Testis (tissue), 3 donors: ENCODE measurements around the gene THEMIS2. TPM values are rescaled to one million over a fixed set of nuclear protein-coding genes. Genes with fewer than 3 reads are reported as not detected.
A peak's percentile ranks its signal among the peaks of the same experiment; 100 is the strongest.

Experiments
- DNase-seq: peaks from one replicate; pipeline ENCODE4 v3.0.0-alpha.2; 2019
- H3K27ac ChIP-seq, 2 donors: fragments of 200-600 bp; sonication (generic); one replicate each; pipeline ENCODE4 v1.5.1; 2019
- H3K27me3 ChIP-seq: fragments of 200-600 bp; sonication (generic); one replicate; pipeline ENCODE4 v1.5.1; 2019
- H3K36me3 ChIP-seq: fragments of 200-600 bp; sonication (generic); one replicate; pipeline ENCODE4 v1.5.1; 2017; ENCODE audit warnings: low read depth; ENCODE audit errors: missing control alignments
- H3K4me1 ChIP-seq: fragments of 200-600 bp; sonication (generic); one replicate; pipeline ENCODE4 v1.5.1; 2019
- H3K4me3 ChIP-seq, 2 donors: fragments of 200-600 bp; sonication (generic); one replicate each; pipeline ENCODE4 v1.5.1; 2017 to 2019
- H3K9me3 ChIP-seq: fragments of 200-600 bp; sonication (generic); one replicate; pipeline ENCODE4 v1.5.1; 2017
- CTCF ChIP-seq, 3 experiments: fragments of 450-650 bp in 2 of 3; fragments of 200-600 bp in 1 of 3; sonication (generic) in 1 of 3; IDR thresholded peaks; one replicate each; pipeline ENCODE4 v1.5.1; 2016 to 2019; ENCODE audit warnings: antibody characterized with exemption in 3 of 3, mild to moderate bottlenecking in 2 of 3, moderate library complexity in 1 of 3
- POLR2A ChIP-seq: fragments of 450-650 bp; IDR thresholded peaks from one replicate; pipeline ENCODE4 v1.6.1; 2017; ENCODE audit warnings: antibody characterized with exemption, mild to moderate bottlenecking, moderate library complexity
- WGBS, 2 donors: methylation state at CpG; one replicate each; pipeline ENCODE4 v1.1.5; 2018; 5-methylcytosine and 5-hydroxymethylcytosine counted together
- intact Hi-C: fragments of 100-400 bp; cut with DNase I; formaldehyde crosslinking; loops from one replicate; pipeline ENCODE4 v1.15.1; 2023; ENCODE audit warnings: low total_unique reads
- polyA plus RNA-seq: library from polyadenylated mRNA; stranded (reverse); fragments of 350-450 nt; fragmentation: Illumina TruSeq; extraction: RNeasy Lipid Tissue Mini Kit (QIAGEN cat#74804); gene quantifications from one replicate; pipeline ENCODE4 v1.2.3, GENCODE V29; 2014; ENCODE audit warnings: low read depth, low replicate concordance; ENCODE audit not compliant: insufficient read depth
- total RNA-seq, 2 donors: library from RNA; depleted of rRNA; stranded (reverse); fragments of >200 nt; gene quantifications; one replicate each; pipeline ENCODE4 v1.2.3, GENCODE V29; 2016

THEMIS2 gene
- total and polyA plus RNA-seq, 3 donors from 2014 or later: 56.9 to 132 (median 103) TPM

DNA sequence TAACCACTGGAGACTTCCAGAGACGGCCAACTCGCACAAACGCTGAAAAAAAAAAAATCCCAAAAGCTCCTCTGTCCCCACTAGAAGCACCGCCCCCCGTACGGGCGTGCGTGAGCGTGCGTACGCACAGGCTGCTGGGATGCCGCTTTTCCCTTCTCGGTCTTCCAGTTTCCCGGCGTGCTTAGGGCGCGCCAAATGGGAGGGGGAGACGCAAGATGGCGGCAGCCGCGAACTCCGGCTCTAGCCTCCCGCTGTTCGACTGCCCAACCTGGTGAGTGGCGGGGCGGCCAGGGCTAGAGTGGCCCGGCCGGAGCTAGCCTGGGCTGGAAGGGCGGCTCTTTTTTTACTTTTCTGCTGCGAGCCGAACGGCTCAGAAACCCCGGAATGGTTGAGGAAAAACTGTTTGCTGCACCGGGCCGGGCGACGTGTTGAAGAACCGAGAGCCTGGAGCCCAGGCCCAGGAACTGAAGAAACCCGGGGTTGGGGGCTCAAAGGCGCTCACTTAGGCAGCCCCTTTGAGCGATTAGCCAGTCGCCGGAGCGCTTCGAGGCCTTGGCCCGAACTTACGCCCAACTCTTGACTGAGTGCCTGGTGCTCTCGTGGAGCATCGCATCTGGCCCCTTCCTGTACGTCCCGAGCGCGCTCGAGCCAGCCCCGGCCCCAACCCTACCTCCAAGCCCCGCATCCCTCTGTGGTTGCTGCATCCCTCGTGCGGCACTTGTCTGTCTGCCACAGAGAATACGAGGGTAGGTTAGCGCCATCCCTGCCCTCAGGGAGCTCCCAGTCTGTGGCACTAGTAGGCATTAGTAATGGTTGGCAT is 41.5 kb upstream of the THEMIS2 start, which contains the start of gene PPP1R8:
Gene PPP1R8, plus strand, starts transcription at position 162 of the 820 bp plus-strand sequence. Its CDS starts 54 bp downstream, at position 216.
- Histone ChIP-seq H3K4me1 (peaks cover 7% of the 10 kb centered on the region), H3K27ac (peak within 1 kb of the TSS; percentile 92 to 93), H3K9me3 (no peaks in the 10 kb centered on the region), H3K36me3 (no peaks in the 10 kb centered on the region), H3K4me3 (peak within 1 kb of the TSS; percentile 98 to 99), H3K27me3 (no peaks in the 10 kb centered on the region)
- WGBS, 2 donors: 1% methylated on average over 31 to 45 of the region's 60 CpGs
- TF ChIP-seq CTCF (IDR thresholded peaks at IDR 0.05) (no peak), POLR2A (peak; percentile 29)
- DNase-seq: peak; percentile 96
- intact Hi-C loops: loop anchor here (10.0 kb wide), 1 partner anchor 156 kb away; the partner anchor contains the start of gene IFI6

DNA sequence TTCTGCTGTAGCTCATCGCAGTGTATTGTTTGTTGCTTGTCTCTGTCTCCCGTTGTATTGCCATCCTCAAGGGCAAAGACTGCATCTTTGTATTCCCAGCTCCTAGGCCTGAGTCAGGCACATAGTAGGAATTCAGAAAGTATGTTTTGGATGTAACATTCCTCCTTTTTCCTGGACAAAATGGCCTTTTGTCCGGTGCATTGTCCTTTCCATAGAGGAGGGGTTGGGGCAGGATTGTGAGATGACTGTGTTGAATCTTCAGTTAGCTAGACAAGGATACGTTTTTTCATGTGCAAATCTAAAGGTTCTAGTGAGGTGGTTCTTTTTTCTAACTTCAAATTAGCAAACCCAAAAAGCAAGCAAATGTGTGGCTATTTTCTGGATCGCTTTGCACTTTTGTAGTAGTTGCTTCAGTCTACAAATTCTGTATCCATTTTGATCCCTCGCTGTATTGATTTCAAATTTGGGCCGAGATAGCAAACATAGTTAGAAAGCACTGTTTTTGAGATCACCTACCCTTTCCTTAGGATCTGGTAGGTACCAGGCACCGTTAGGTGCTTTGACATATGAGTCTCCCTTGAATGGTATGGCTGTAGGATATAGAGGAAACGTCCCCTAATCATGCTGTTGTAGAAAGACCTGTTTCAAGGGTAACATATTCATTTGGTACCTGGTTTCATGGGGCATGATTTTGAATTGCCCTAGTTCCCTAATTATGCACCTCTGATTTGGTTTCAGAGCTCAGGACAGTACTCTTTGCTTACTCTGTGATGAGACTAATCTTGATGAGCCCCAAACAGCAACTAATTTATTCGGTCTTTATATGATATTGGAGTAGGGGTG is 40.6 kb upstream of the THEMIS2 start:
- DNase-seq: no peak
- H3K27me3 ChIP-seq: no peaks in the 10 kb centered on the region
- no peaks in the 10 kb centered on the region for H3K9me3 ChIP-seq
- H3K27ac ChIP-seq: no peak overlapping the region
- intact Hi-C loops: loop anchor here (10.0 kb wide), 1 partner anchor 157 kb away; the partner anchor contains the start of gene IFI6
- TF ChIP-seq POLR2A (no peak), CTCF (IDR thresholded peaks at IDR 0.05) (no peak)
- peak overlapping the region; percentile 98 to 99 for H3K4me3 ChIP-seq
- no peaks in the 10 kb centered on the region for H3K36me3 ChIP-seq
- peaks cover 7% of the 10 kb centered on the region for H3K4me1 ChIP-seq
- WGBS, 2 donors: 27 to 39% methylated on average over 10 of the region's 10 CpGs

DNA sequence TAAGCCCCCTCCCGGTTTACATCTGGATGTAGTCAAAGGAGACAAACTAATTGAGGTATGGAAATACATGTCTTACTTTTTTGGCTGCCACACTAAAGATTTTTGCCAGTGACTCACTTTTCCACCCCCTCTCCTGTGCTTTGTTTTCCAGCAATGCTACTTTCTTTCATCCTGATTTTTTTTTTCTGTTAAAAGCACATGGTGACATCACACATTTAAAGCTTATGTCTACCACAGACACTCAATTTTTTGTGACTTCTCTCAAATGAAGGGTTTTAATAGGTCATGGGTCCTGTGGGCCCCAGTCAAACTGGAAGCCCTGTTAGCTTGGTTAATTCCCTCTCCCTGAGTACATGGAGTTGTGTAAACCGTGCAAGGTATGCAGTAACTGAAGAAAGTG is 39.6 kb upstream of the THEMIS2 start:
- no peak for DNase-seq
- Histone ChIP-seq H3K27ac (no peak overlapping the region), H3K4me1 (peaks cover 7% of the 10 kb centered on the region), H3K4me3 (no peak overlapping the region), H3K36me3 (no peaks in the 10 kb centered on the region), H3K9me3 (no peaks in the 10 kb centered on the region), H3K27me3 (no peaks in the 10 kb centered on the region)
- intact Hi-C loops: loop anchor here (10.0 kb wide), 1 partner anchor 158 kb away; the partner anchor contains the start of gene IFI6
- 57 to 66% methylated on average over 2 of the region's 2 CpGs for WGBS, 2 donors
- TF ChIP-seq CTCF (IDR thresholded peaks at IDR 0.05) (no peak), POLR2A (no peak)

DNA sequence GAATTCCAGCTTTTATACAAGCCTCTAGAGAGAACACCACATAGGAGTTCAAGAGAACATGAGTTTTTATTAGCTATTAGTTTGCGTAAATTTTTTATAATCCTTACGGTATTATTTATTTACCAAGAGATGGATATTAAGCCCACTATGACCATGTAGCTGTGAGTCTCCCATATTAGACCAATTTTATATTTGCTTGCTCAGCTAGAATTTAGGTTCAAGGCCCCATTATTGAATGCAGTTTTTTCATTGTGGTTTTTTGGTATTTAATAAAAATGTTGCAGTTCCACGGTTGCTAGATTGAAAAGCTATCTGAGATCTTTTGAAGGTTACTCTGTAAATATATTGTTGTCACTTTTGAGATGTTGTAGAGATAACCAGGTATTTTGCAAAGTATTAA is 38.9 kb upstream of the THEMIS2 start:
- Histone ChIP-seq H3K9me3 (no peaks in the 10 kb centered on the region), H3K27ac (no peak overlapping the region), H3K36me3 (no peaks in the 10 kb centered on the region), H3K4me1 (peaks cover 7% of the 10 kb centered on the region), H3K4me3 (no peak overlapping the region), H3K27me3 (no peaks in the 10 kb centered on the region)
- TF ChIP-seq POLR2A (no peak), CTCF (IDR thresholded peaks at IDR 0.05) (no peak)
- intact Hi-C loops: loop anchor here (10.0 kb wide), 1 partner anchor 159 kb away; the partner anchor contains the start of gene IFI6
- no peak for DNase-seq
- 78 to 85% methylated on average over 3 of the region's 3 CpGs for WGBS, 2 donors
